ENCODE data around the gene STX8. TPM values are rescaled to one million over a fixed set of nuclear protein-coding genes. Genes with fewer than 3 reads are reported as not detected.

Gene STX8
- total RNA-seq, 1 experiment from 2014 or later = 50.3 TPM

DNA sequence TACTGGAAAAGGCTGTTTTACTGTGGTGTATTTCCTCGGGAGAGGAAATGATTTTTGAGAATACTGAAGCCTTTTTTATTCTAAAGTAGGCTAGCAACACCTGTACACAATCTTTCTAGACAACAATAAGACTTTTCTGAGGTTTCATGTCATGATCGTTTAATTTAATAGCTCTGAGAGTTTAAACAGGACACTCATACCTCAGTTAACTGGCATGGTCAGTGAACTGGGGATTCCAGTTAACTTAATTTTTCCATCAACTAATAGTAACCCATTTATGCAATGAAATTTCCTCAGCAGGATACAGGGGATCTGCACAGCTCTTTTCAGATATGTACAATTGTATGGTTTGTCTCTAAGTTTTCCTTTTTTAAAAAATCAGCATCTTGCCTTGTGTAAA, 291.7 kb downstream of the STX8 start:
- Histone ChIP-seq H3K4me1 (ENCODE audit: control insufficient read depth, insufficient read depth, low read length) (no peaks in the 10 kb centered on the region), H3K36me3 (ENCODE audit: control insufficient read depth, insufficient read depth, low read length) (no peaks in the 10 kb centered on the region), H3K27ac (ENCODE audit: low read length) (no peak overlapping the region), H3K27me3 (ENCODE audit: control insufficient read depth, insufficient read depth, low read length) (no peaks in the 10 kb centered on the region), H3K9me3 (ENCODE audit: control insufficient read depth, insufficient read depth, low read depth, low read length) (no peaks in the 10 kb centered on the region), H3K4me3 (ENCODE audit: low read depth in 2 of 2, low read length in 2 of 2) (no peak overlapping the region)
- in situ Hi-C loops (cut with HindIII; ENCODE audit: low pct_unique_long_range_greater_than_20kb, low sequenced_read_pairs) = no loop called here
- intact Hi-C loops (cut with micrococcal nuclease; ENCODE audit: unreplicated experiment) = no loop called here
- no peak for TF ChIP-seq SIN3A (IDR thresholded peaks at IDR 0.05; ENCODE audit: borderline replicate concordance, insufficient read depth, low read depth, low read length)
- TF ChIP-seq, protein P1, sequence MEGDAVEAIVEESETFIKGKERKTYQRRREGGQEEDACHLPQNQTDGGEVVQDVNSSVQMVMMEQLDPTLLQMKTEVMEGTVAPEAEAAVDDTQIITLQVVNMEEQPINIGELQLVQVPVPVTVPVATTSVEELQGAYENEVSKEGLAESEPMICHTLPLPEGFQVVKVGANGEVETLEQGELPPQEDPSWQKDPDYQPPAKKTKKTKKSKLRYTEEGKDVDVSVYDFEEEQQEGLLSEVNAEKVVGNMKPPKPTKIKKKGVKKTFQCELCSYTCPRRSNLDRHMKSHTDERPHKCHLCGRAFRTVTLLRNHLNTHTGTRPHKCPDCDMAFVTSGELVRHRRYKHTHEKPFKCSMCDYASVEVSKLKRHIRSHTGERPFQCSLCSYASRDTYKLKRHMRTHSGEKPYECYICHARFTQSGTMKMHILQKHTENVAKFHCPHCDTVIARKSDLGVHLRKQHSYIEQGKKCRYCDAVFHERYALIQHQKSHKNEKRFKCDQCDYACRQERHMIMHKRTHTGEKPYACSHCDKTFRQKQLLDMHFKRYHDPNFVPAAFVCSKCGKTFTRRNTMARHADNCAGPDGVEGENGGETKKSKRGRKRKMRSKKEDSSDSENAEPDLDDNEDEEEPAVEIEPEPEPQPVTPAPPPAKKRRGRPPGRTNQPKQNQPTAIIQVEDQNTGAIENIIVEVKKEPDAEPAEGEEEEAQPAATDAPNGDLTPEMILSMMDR (IDR thresholded peaks at IDR 0.05) = no peak
- TF ChIP-seq POLR2AphosphoS5 (IDR thresholded peaks at IDR 0.05; ENCODE audit: low read depth, low read length) = no peak
- no peak for TF ChIP-seq TCF7L2 (IDR thresholded peaks at IDR 0.05; ENCODE audit: low read depth, low read length)
- TF ChIP-seq, protein P2, sequence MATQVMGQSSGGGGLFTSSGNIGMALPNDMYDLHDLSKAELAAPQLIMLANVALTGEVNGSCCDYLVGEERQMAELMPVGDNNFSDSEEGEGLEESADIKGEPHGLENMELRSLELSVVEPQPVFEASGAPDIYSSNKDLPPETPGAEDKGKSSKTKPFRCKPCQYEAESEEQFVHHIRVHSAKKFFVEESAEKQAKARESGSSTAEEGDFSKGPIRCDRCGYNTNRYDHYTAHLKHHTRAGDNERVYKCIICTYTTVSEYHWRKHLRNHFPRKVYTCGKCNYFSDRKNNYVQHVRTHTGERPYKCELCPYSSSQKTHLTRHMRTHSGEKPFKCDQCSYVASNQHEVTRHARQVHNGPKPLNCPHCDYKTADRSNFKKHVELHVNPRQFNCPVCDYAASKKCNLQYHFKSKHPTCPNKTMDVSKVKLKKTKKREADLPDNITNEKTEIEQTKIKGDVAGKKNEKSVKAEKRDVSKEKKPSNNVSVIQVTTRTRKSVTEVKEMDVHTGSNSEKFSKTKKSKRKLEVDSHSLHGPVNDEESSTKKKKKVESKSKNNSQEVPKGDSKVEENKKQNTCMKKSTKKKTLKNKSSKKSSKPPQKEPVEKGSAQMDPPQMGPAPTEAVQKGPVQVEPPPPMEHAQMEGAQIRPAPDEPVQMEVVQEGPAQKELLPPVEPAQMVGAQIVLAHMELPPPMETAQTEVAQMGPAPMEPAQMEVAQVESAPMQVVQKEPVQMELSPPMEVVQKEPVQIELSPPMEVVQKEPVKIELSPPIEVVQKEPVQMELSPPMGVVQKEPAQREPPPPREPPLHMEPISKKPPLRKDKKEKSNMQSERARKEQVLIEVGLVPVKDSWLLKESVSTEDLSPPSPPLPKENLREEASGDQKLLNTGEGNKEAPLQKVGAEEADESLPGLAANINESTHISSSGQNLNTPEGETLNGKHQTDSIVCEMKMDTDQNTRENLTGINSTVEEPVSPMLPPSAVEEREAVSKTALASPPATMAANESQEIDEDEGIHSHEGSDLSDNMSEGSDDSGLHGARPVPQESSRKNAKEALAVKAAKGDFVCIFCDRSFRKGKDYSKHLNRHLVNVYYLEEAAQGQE (IDR thresholded peaks at IDR 0.05; ENCODE audit: insufficient read depth in 1 of 2, low read depth in 2 of 2, low read length in 1 of 2) = no peak
- CTCF ChIA-PET = no interaction called here
- ATAC-seq (no peak), DNase-seq (ENCODE audit: low read depth, low spot score) (no peak)
- POLR2A ChIA-PET = no interaction called here
- no TSS peak for BruUV-seq (replicated peaks)

DNA sequence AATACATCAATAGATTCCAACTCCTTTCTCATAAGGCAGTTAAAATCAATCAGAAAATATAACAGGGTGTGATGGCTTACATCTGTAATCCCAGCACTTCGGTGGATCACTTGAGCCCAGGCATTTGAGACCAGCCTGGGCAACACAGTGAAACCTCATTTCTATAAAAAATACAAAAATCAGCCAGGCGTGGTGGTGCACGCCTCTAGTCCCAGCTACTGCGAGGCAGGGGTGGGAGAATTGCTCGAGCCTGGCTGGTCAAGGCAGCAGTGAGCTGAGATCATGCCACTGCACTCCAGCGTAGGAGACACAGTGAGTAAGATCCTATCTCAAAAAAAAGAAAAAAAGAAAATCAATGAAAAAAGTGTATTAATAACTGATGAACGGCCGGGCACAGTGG, 295.7 kb downstream of the STX8 start:
- no peaks in the 10 kb centered on the region for H3K36me3 ChIP-seq (ENCODE audit: control insufficient read depth, insufficient read depth, low read length)
- TF ChIP-seq, protein P1 (IDR thresholded peaks at IDR 0.05) = no peak
- ChIA-PET CTCF (no interaction called here), POLR2A (no interaction called here)
- no peak overlapping the region for H3K4me3 ChIP-seq (ENCODE audit: low read depth in 2 of 2, low read length in 2 of 2)
- DNase-seq (ENCODE audit: low read depth, low spot score) (no peak), ATAC-seq (no peak)
- no TSS peak for BruUV-seq (replicated peaks)
- intact Hi-C loops (cut with micrococcal nuclease; ENCODE audit: unreplicated experiment) (no loop called here), in situ Hi-C loops (cut with HindIII; ENCODE audit: low pct_unique_long_range_greater_than_20kb, low sequenced_read_pairs) (no loop called here)
- no peaks in the 10 kb centered on the region for H3K9me3 ChIP-seq (ENCODE audit: control insufficient read depth, insufficient read depth, low read depth, low read length)
- no peak overlapping the region for H3K27ac ChIP-seq (ENCODE audit: low read length)
- H3K27me3 ChIP-seq (ENCODE audit: control insufficient read depth, insufficient read depth, low read length) = no peaks in the 10 kb centered on the region
- H3K4me1 ChIP-seq (ENCODE audit: control insufficient read depth, insufficient read depth, low read length) = no peaks in the 10 kb centered on the region

DNA sequence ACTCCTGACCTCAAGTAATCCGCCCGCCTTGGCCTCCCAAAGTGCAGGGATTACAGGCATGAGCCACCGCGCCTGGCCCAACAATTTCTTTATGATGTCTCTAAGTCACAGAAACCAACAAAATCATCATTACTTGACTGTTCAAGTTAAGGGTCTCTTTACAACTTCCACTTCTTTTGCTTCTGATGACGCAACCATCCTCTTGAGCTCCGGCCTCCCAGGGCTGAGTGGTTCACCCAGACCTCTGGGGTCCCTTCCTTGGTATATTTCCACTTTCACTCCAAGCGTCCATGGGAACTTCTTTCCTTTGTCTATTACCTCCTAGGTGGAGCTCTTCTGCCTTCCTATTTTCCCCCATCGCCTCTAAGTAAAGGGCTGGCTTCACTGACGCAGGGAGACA, 300.6 kb downstream of the STX8 start:
- intact Hi-C loops (cut with micrococcal nuclease; ENCODE audit: unreplicated experiment) = no loop called here
- POLR2A ChIA-PET = no interaction called here
- no TSS peak for BruUV-seq (replicated peaks)

More for the DNA sequence above, 300.6 kb downstream of the STX8 start:
- DNase-seq (ENCODE audit: low read depth, low spot score) (no peak), ATAC-seq (no peak)
- Histone ChIP-seq H3K4me3 (ENCODE audit: low read depth in 2 of 2, low read length in 2 of 2) (no peak overlapping the region), H3K36me3 (ENCODE audit: control insufficient read depth, insufficient read depth, low read length) (no peaks in the 10 kb centered on the region), H3K9me3 (ENCODE audit: control insufficient read depth, insufficient read depth, low read depth, low read length) (no peaks in the 10 kb centered on the region), H3K27ac (ENCODE audit: low read length) (no peak overlapping the region), H3K4me1 (ENCODE audit: control insufficient read depth, insufficient read depth, low read length) (no peaks in the 10 kb centered on the region), H3K27me3 (ENCODE audit: control insufficient read depth, insufficient read depth, low read length) (no peaks in the 10 kb centered on the region)
- in situ Hi-C loops (cut with HindIII; ENCODE audit: low pct_unique_long_range_greater_than_20kb, low sequenced_read_pairs) = no loop called here
- CTCF ChIA-PET = no interaction called here
- TF ChIP-seq TCF7L2 (IDR thresholded peaks at IDR 0.05; ENCODE audit: low read depth, low read length) = no peak
- TF ChIP-seq, protein P2 (IDR thresholded peaks at IDR 0.05; ENCODE audit: insufficient read depth in 1 of 2, low read depth in 2 of 2, low read length in 1 of 2) = no peak
- TF ChIP-seq, protein P1 (IDR thresholded peaks at IDR 0.05) = no peak
